Right lobe of liver (tissue), 6 donors: ENCODE results near the gene CFAP46. TPM values are rescaled to one million over a fixed set of nuclear protein-coding genes. Genes with fewer than 3 reads are reported as not detected.

ENCODE experiments used
- ATAC-seq, 4 donors: fragments of 200-7000 bp; cut with Tn5 transposase; one replicate each; pipeline ENCODE4 v1.9.1; 2020; ENCODE audit warnings: mild to moderate bottlenecking in 4 of 4, moderate library complexity in 4 of 4
- DNase-seq, 3 donors: peaks; one replicate each; pipeline ENCODE4 v3.0.0-alpha.2; 2020
- H3K27ac ChIP-seq, 3 donors: fragments of 200-600 bp; one replicate each; pipeline ENCODE4 v1.8.0; 2022
- H3K27me3 ChIP-seq, 2 donors: fragments of 200-600 bp; one replicate each; pipeline ENCODE4 v1.8.0; 2022
- H3K36me3 ChIP-seq, 4 donors: fragments of 200-600 bp; sonication (generic) in 1 of 4; one replicate each; pipeline versions ENCODE4 v1.5.1 to v1.8.0; 2017 to 2022; ENCODE audit warnings: control low read depth in 1 of 4
- H3K4me1 ChIP-seq, 4 donors: fragments of 200-600 bp; sonication (generic) in 1 of 4; one replicate each; pipeline versions ENCODE4 v1.5.1 to v1.8.0; 2017 to 2022; ENCODE audit warnings: control low read depth in 1 of 4
- H3K4me3 ChIP-seq, 3 donors: fragments of 200-600 bp; one replicate each; pipeline ENCODE4 v1.8.0; 2022
- H3K9me3 ChIP-seq, 4 donors: fragments of 200-600 bp; sonication (generic) in 1 of 4; one replicate each; pipeline versions ENCODE4 v1.5.1 to v1.8.0; 2017 to 2022; ENCODE audit warnings: control low read depth in 1 of 4
- CTCF ChIP-seq, 4 donors: fragments of 200-600 bp in 3 of 4; fragments of 450-650 bp in 1 of 4; IDR thresholded peaks; one replicate each; pipeline versions ENCODE4 v1.5.1 to v1.8.0; 2016 to 2022; ENCODE audit warnings: antibody characterized with exemption in 4 of 4, mild to moderate bottlenecking in 2 of 4
- POLR2A ChIP-seq: fragments of 450-650 bp; IDR thresholded peaks from one replicate; pipeline ENCODE4 v1.6.1; 2017; ENCODE audit warnings: antibody characterized with exemption, mild to moderate bottlenecking
- WGBS: methylation state at CpG from one replicate; pipeline ENCODE4 v1.1.6; 2018; ENCODE audit warnings: low coverage, low lambda C conversion rate; ENCODE audit not compliant: insufficient coverage; ENCODE audit errors: missing lambda C conversion rate; 5-methylcytosine and 5-hydroxymethylcytosine counted together
- intact Hi-C, 2 donors: fragments of 100-400 bp; cut with DNase I; formaldehyde crosslinking; loops; one replicate each; pipeline versions ENCODE4 v1.11.2 to v1.14.1; 2022
- total RNA-seq, 6 experiments: library from RNA; depleted of rRNA in 2 of 6; stranded (reverse); fragments of >200 nt in 2 of 6; fragmentation: NEBNext Ultra II Directional in 3 of 6; extraction: Animal tissue kit (Norgen Biotek cat#: 25700) in 3 of 6; gene quantifications; one replicate each; pipeline versions ENCODE4 v1.1.0 to v1.2.4, GENCODE V29; 2016 to 2023
- donor health status: DM: no; HTN: yes; CAD: no.
- donor health status: DM: no; HTN: no; CAD: no.
- donor health status: DM: no; HTN: no; CAD: no.
- donor health status: DM: no; HTN: yes; CAD: no.
- donor health status: DM: no; HTN: yes; CAD: no.

CFAP46 gene
- total RNA-seq, 6 experiments from 2014 or later: 0.16 to 0.67 (median 0.32) TPM

GRCh38 chr10:132859084-132859855 is 83.1 kb downstream of the CFAP46 start:
- no peaks in the 10 kb centered on the region for H3K36me3 ChIP-seq
- no peaks in the 10 kb centered on the region for H3K27me3 ChIP-seq
- WGBS: 82% methylated on average over 24 of the region's 32 CpGs
- no peak overlapping the region for H3K27ac ChIP-seq
- TF ChIP-seq CTCF (IDR thresholded peaks at IDR 0.05) (no peak), POLR2A (no peak)
- no peak overlapping the region for H3K4me3 ChIP-seq
- intact Hi-C loops: no loop called here
- H3K4me1 ChIP-seq: no peaks in the 10 kb centered on the region
- no peaks in the 10 kb centered on the region for H3K9me3 ChIP-seq
- ATAC-seq: no peak
- DNase-seq: peak in 2 of 3 donors; percentile 8 to 28

GRCh38 chr10:132858121-132859081 is 84.0 kb downstream of the CFAP46 start:
- DNase-seq (peak; percentile 17 to 50 (median 40)), ATAC-seq (no peak)
- Histone ChIP-seq H3K27ac (no peak overlapping the region), H3K4me1 (no peaks in the 10 kb centered on the region), H3K4me3 (no peak overlapping the region), H3K9me3 (no peaks in the 10 kb centered on the region), H3K27me3 (no peaks in the 10 kb centered on the region), H3K36me3 (no peaks in the 10 kb centered on the region)
- WGBS: 92% methylated on average over 9 of the region's 45 CpGs
- intact Hi-C loops: no loop called here
- TF ChIP-seq CTCF (IDR thresholded peaks at IDR 0.05): no peak
- no peak for TF ChIP-seq POLR2A

GRCh38 chr10:132856869-132857524 is 85.4 kb downstream of the CFAP46 start:
- H3K4me3 ChIP-seq: no peak overlapping the region
- no peak overlapping the region for H3K27ac ChIP-seq
- intact Hi-C loops: no loop called here
- ATAC-seq (no peak), DNase-seq (peak in 2 of 3 donors; percentile 5 to 25)
- 73% methylated on average over 9 of the region's 13 CpGs for WGBS
- no peaks in the 10 kb centered on the region for H3K4me1 ChIP-seq
- H3K36me3 ChIP-seq: no peaks in the 10 kb centered on the region
- H3K9me3 ChIP-seq: no peaks in the 10 kb centered on the region
- TF ChIP-seq CTCF (IDR thresholded peaks at IDR 0.05) (no peak), POLR2A (no peak)
- no peaks in the 10 kb centered on the region for H3K27me3 ChIP-seq

GRCh38 chr10:132855889-132856288 is 86.5 kb downstream of the CFAP46 start:
- no peak for ATAC-seq
- peak in 2 of 3 donors; percentile 10 to 31 for DNase-seq
- Histone ChIP-seq H3K4me3 (no peak overlapping the region), H3K36me3 (no peaks in the 10 kb centered on the region), H3K9me3 (no peaks in the 10 kb centered on the region), H3K27me3 (no peaks in the 10 kb centered on the region), H3K4me1 (no peaks in the 10 kb centered on the region), H3K27ac (no peak overlapping the region)
- 76% methylated on average over 7 of the region's 7 CpGs for WGBS
- TF ChIP-seq CTCF (IDR thresholded peaks at IDR 0.05): no peak
- no peak for TF ChIP-seq POLR2A
- intact Hi-C loops: no loop called here
